Choroid plexus epithelial cell (primary cell): ENCODE data around the gene SHROOM2.

Experiments used
- DNase-seq: peaks from one replicate; pipeline ENCODE4 v3.0.0-alpha.2; 2010; ENCODE audit warnings: low read depth
- H3K4me3 ChIP-seq: 2 replicates; pipeline ENCODE4 v1.5.1; 2011; ENCODE audit warnings: low read depth, mild to moderate bottlenecking, control low read depth, low read length, moderate library complexity
- CTCF ChIP-seq: conservative IDR thresholded peaks from 2 replicates; pipeline ENCODE4 v1.5.1; 2011; ENCODE audit warnings: low read depth, mild to moderate bottlenecking, control low read depth, inconsistent platforms, low read length, moderate library complexity

The SHROOM2 gene

GRCh38 chrX:9995855-9996339 is 209.7 kb downstream of the SHROOM2 start:
- DNase-seq = peak; percentile 83
- no peak overlapping the region for H3K4me3 ChIP-seq
- peak; percentile 91 for TF ChIP-seq CTCF

- no peak for DNase-seq
- no peak for TF ChIP-seq CTCF
- H3K4me3 ChIP-seq = no peak overlapping the region
Observed at GRCh38 chrX:9997041-9997440, 210.8 kb downstream of the SHROOM2 start.

GRCh38 chrX:9997524-9997923 is 211.3 kb downstream of the SHROOM2 start:
- no peak overlapping the region for H3K4me3 ChIP-seq
- DNase-seq = no peak
- TF ChIP-seq CTCF = no peak
